Measurements from ENCODE around the gene TRPV3. TPM values are rescaled to one million over a fixed set of nuclear protein-coding genes. Genes with fewer than 3 reads are reported as not detected.

The TRPV3 gene
- total RNA-seq, result 1 to 10 TPM in 1 of 4 donors, under 1 TPM in 3; 0.36 to 3.0 (median 0.86) TPM

DNA sequence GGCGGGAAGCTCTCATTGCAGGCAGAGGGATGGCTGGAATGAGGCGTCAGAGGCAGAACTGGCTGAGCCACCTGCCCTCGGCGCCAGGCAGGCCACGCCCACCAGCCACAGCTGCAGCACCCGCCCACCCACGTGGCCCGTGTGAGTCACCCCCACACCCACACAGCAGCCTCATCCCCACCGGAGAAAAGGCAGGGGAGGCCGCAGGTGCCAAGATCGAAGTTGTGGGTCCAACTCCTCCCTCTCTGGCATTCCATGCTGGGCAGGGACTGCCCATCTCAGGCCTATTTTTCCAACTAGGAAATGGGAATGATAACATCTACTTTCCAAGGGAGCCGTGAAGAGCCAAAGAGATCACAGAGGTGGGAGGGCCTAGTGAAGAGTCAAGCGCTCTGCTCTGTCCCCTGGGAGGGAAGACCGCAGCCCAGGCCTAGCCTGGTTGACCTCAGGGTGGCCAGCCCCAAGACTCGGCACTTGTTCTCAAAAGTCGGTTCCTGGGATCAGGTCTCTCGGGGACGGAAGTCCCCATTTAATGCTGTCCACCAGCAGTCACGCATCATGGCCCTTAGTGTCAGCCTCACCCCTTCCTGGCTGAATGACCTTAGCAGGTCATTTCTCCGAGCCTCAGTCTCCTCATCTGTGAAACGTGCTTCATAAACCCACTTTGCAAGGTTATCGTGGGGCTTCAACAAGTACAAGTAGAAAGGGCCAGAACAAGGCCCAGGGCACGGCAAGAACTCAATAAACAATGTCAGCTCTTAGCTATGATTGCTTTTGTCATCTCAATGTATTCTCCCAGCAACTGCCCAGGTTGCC, at the start of gene TRPV3:
Gene TRPV3, minus strand, starts transcription at position 45 of the 816 bp plus-strand sequence. CDS start 2,962 bp downstream, outside the sequence.
- ATAC-seq (ENCODE audit: low FRiP score) (peak; percentile 69), DNase-seq (ENCODE audit: low spot score) (no peak)

DNA sequence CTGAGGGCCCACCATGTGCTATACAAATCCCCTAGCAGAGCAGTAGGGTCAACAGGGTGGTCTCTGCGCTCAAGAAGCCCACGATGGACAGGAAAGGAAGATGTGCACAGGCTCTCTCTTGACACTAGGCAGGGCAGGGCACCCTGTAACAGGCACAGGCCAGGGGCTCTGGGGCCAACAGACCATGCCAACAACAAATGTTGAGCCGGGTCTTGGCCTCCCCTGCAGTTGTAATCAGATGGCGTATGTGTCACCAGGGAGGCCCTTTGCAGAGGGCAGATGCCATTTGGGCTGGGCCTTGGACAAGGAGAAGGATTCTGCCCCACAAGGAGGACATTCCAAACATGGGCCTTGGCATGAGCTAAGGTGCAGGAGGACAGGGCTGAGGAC, 46.3 kb upstream of the TRPV3 start:
- DNase-seq (ENCODE audit: low spot score) (no peak), ATAC-seq (ENCODE audit: low FRiP score) (no peak)
- TF ChIP-seq, protein P1, sequence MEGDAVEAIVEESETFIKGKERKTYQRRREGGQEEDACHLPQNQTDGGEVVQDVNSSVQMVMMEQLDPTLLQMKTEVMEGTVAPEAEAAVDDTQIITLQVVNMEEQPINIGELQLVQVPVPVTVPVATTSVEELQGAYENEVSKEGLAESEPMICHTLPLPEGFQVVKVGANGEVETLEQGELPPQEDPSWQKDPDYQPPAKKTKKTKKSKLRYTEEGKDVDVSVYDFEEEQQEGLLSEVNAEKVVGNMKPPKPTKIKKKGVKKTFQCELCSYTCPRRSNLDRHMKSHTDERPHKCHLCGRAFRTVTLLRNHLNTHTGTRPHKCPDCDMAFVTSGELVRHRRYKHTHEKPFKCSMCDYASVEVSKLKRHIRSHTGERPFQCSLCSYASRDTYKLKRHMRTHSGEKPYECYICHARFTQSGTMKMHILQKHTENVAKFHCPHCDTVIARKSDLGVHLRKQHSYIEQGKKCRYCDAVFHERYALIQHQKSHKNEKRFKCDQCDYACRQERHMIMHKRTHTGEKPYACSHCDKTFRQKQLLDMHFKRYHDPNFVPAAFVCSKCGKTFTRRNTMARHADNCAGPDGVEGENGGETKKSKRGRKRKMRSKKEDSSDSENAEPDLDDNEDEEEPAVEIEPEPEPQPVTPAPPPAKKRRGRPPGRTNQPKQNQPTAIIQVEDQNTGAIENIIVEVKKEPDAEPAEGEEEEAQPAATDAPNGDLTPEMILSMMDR (IDR thresholded peaks at IDR 0.05), result no peak

More for the DNA sequence above, at the start of gene TRPV3:
- TF ChIP-seq, protein P1 (IDR thresholded peaks at IDR 0.05), result no peak

DNA sequence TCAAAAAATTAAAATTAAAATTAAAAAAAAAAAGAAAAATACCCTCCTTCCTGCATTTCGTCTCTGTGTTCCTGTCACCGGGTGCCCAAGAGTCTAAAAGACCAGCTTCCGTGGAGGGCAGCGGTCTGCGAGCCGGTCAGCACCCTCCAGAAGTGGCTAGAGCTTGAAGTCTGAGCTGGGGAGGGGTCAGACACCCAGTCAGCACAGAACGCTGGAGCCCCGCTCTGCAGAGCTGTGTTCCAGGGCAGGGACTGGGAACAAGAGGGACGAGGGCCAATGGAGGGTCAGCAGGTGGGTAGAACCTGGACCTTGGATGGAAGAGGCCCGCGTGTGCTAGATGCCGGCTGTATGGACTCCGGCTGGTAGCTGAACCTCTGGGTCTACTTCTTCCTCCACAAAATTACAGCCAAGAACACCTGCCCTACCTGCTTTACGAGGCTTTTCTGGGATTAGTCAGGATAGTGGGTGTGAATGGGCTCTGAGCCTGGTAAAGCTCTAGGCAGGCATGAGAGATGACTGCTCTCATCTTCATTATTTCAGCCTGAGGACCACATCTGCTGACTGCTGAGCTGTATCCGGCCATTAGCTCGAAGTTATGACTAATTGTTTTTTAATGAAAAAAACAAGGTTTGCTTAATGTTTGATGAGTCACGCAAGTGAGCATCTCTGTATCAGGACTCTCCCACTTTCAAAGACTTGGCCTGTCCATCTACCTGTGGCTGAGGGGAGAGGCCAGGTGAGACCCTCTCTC, 45.7 kb upstream of the TRPV3 start:
- no peak for DNase-seq (ENCODE audit: low spot score)
- TF ChIP-seq, protein P1 (IDR thresholded peaks at IDR 0.05), result no peak

DNA sequence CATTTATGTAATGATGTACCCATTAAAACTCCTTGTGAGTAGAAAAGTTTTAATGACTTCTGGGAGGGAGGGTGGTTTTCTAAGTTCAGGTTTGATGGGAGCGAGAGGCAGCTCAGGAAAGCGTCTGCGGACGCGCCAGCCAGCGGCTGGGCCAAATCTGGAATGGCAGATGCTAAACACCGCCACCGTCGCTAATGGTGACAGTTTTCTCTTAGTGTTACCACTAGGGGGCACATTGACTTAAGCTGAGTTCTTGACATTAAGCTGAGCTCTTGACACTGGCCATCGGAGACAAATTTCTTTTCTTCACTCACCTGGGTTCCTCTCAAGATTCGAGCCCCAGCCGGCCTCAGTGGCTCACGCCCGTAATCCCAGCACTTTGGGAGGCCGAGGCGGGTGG, 44.9 kb upstream of the TRPV3 start:
- no peak for ATAC-seq (ENCODE audit: low FRiP score)
- TF ChIP-seq, protein P1 (IDR thresholded peaks at IDR 0.05), result no peak
- no peak for DNase-seq (ENCODE audit: low spot score)

More for the DNA sequence above, 45.7 kb upstream of the TRPV3 start:
- peak; percentile 72 for ATAC-seq (ENCODE audit: low FRiP score)

DNA sequence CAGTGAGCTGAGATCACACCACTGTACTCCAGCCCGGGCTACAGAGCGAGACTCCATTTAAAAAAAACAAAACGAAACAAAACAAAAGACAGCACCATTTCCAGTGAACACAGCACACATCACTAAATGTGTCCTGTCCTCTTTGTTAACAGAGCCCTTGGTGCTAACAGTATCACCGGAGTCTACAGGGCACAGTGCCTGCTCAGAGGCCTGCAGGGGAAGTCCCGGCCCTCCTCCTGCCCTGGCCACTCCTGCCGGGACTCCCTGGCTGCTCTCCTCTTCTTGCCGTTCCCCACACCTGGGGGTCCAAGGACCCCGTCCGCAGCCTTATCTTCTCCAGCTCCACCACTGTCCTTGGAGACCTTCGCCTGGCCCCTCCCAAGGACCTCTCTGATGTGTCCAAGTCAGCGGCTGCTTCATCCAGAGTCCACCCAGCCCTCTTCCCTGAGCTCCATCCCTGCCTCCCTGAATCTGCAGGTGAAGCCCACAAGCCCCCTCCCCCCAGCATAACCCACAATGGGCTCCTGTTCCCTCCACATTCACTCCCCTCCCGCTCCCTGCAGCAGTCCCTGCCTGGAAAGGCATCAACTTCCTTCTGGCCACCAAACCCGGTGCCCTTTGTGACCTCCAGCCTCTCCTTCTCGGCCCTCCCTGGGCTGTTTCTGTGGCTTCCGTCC, 43.1 kb upstream of the TRPV3 start:
- ATAC-seq (ENCODE audit: low FRiP score), result no peak
- no peak for DNase-seq (ENCODE audit: low spot score)
- TF ChIP-seq, protein P1 (IDR thresholded peaks at IDR 0.05), result no peak

DNA sequence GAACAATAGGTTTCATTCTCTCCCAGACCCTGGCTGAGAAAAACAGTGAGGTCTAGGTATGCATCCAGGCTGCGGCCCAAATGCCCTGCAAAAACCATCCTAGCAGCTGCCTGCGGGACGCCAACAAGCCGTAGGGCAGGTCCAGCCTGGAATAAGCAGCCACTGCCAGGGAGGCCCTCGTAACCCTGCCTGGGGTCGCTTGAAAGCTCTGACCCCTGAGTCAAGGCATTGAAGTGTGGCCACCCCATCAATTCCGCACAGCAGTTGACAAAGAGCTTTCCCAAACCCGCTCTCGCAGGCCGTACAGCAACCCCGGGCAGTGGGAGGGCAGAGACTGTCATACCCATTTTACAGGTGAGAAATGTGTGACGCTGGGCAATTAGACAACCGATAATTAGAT, 40.5 kb upstream of the TRPV3 start:
- ATAC-seq (ENCODE audit: low FRiP score), result no peak
- no peak for DNase-seq (ENCODE audit: low spot score)
- TF ChIP-seq, protein P1 (IDR thresholded peaks at IDR 0.05), result no peak
